PFSK-1 (cell line): ENCODE measurements around the gene PCGF6.

Experiments used
- POLR2AphosphoS5 ChIP-seq: IDR thresholded peaks from 2 replicates; pipeline ENCODE4 v1.6.1; 2012; ENCODE audit warnings: low read depth, mild to moderate bottlenecking, control low read depth, low read length, moderate library complexity
- REST ChIP-seq, 2 experiments: IDR thresholded peaks; 2 replicates each; pipeline versions ENCODE4 v1.6.1 to v1.8.0; 2011 to 2012; ENCODE audit warnings: low read depth in 2 of 2, low read length in 2 of 2, control low read depth in 1 of 2, inconsistent platforms in 1 of 2, mild to moderate bottlenecking in 1 of 2, moderate library complexity in 1 of 2; ENCODE audit not compliant: insufficient read depth in 1 of 2
- TAF1 ChIP-seq: IDR thresholded peaks from 2 replicates; pipeline ENCODE4 v1.6.1; 2012; ENCODE audit warnings: low read length, control low read depth, borderline replicate concordance; ENCODE audit not compliant: insufficient read depth

DNA sequence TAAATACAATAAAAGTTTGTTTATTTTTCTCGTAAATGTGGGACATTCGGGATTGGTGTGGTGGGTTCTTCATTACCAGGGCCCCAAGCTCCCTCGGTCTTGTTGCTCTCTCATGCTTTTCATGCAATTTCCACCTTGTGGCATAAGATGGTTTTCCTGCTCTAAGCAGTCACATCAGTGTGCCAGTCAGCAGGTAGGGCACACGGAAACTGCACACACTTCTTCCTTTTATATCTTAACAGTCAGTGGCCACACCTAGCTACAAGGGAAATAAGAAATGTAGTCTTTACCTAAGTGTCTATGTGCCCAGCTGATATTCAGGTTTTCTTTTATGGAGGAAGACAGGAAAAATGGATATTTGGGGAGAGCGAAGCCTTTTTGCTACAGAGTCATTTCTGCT lies 23.3 kb upstream of the PCGF6 start:
- TF ChIP-seq REST (IDR thresholded peaks at IDR 0.05; ENCODE audit: insufficient read depth in 1 of 2, low read depth in 2 of 2, low read length in 2 of 2), result no peak
- TF ChIP-seq TAF1, result no peak
- no peak for TF ChIP-seq POLR2AphosphoS5
